Measurements from ENCODE around the gene CNTNAP2. TPM values are rescaled to one million over a fixed set of nuclear protein-coding genes. Genes with fewer than 3 reads are reported as not detected.

CNTNAP2 gene
- total and polyA plus RNA-seq, 9 of the 15 experiments (the other 6 are each of a cell fraction or from before 2014, with no cell fraction given) = 0.04 to 0.62 (median 0.09) TPM; not detected in 4

- Histone ChIP-seq H3K79me2 (ENCODE audit: control insufficient read depth, insufficient read depth, low read length) (no peaks in the 10 kb centered on the region), H3K4me2 (ENCODE audit: insufficient read depth, low read length) (no peak overlapping the region), H3K27me3 (ENCODE audit: control insufficient read depth in 2 of 2, insufficient read depth in 2 of 2, low read length in 2 of 2) (no peaks in the 10 kb centered on the region), H3K4me3 (no peak overlapping the region), H3K9me3 (replicated peaks; ENCODE audit: control insufficient read depth, insufficient read depth, low read depth, low read length) (no peaks in the 10 kb centered on the region), H3K4me1 (replicated peaks in 1 of 2; ENCODE audit: control insufficient read depth in 2 of 2, insufficient read depth in 2 of 2, low read length in 2 of 2) (no peaks in the 10 kb centered on the region), H2AFZ (ENCODE audit: low read depth, low read length) (no peak overlapping the region), H3K36me3 (ENCODE audit: control insufficient read depth, insufficient read depth, low read length) (no peaks in the 10 kb centered on the region), H3K9me1 (ENCODE audit: control insufficient read depth, insufficient read depth, low read length) (no peaks in the 10 kb centered on the region), H3K27ac (ENCODE audit: extremely low read depth, low read depth, low read length) (no peak overlapping the region), H4K20me1 (replicated peaks; ENCODE audit: control insufficient read depth, insufficient read depth, low read length) (no peaks in the 10 kb centered on the region), H3K9ac (ENCODE audit: insufficient read depth in 1 of 2, low read depth in 2 of 2, low read length in 2 of 2) (no peak overlapping the region)
- 0% methylated on average over 2 of the region's 2 CpGs for WGBS (ENCODE audit: insufficient coverage, low coverage, missing lambda C conversion rate)
- ChIA-PET CTCF (ENCODE audit: low intra/inter-chr PET ratio) (no interaction called here), POLR2A (no interaction called here)
- intact Hi-C loops (cut with micrococcal nuclease) (no loop called here), in situ Hi-C loops (cut with MboI) (no loop called here)
- FAIRE-seq = no peak
- no peak for DNase-seq (ENCODE audit: extremely low read depth in 1 of 4, low spot score in 3 of 4)
- BruUV-seq (replicated peaks) = no TSS peak
- no peak for TF ChIP-seq ZNF263 (CRISPR knock-in tag; IDR thresholded peaks at IDR 0.05; ENCODE audit: borderline replicate concordance)
- no peak for TF ChIP-seq FOXK1 (CRISPR knock-in tag; IDR thresholded peaks at IDR 0.05; ENCODE audit: borderline replicate concordance)
- no peak for TF ChIP-seq RERE (CRISPR knock-in tag; IDR thresholded peaks at IDR 0.05; ENCODE audit: borderline replicate concordance)
- TF ChIP-seq CEBPG (CRISPR knock-in tag; IDR thresholded peaks at IDR 0.05) = no peak
- no peak for TF ChIP-seq CEBPG (tag; conservative IDR thresholded peaks at IDR 0.05 in 1 of 2, IDR thresholded peaks at IDR 0.05 in 1 of 2)
- TF ChIP-seq JUN (IDR thresholded peaks at IDR 0.05; ENCODE audit: borderline replicate concordance, low read depth, low read length) = no peak
- TF ChIP-seq JUN (CRISPR knock-in tag; IDR thresholded peaks at IDR 0.05; ENCODE audit: borderline replicate concordance) = no peak
- TF ChIP-seq HMG20A (CRISPR knock-in tag; conservative IDR thresholded peaks at IDR 0.05) = no peak
- TF ChIP-seq NONO (IDR thresholded peaks at IDR 0.05; ENCODE audit: low read depth in 2 of 2, low read length in 1 of 2) = no peak
- TF ChIP-seq CREB1 (IDR thresholded peaks at IDR 0.05) = no peak
- no peak for TF ChIP-seq CREB1 (CRISPR knock-in tag; IDR thresholded peaks at IDR 0.05)
- no peak for TF ChIP-seq THAP7 (CRISPR knock-in tag; IDR thresholded peaks at IDR 0.05)
- no peak for TF ChIP-seq FIP1L1 (IDR thresholded peaks at IDR 0.05; ENCODE audit: low read depth, low read length, poor library complexity, severe bottlenecking)
- TF ChIP-seq ZNF75A (CRISPR knock-in tag; IDR thresholded peaks at IDR 0.05) = no peak
- ATAC-seq = no peak
These were observed 1900.5 kb downstream of the CNTNAP2 start for GRCh38 chr7:148017126-148017525.
